HG02610 (cell line): ENCODE measurements around the gene TMEM229B.
"Not testable (repeated sequence)": the region's sequence is repeated elsewhere in the genome, so short reads cannot be mapped to it uniquely, and the experiment has no call there.

Experiments
- ATAC-seq: cut with Tn5 transposase; IDR thresholded peaks from one replicate; pipeline ENCODE4 v1.9.1; 2021; ENCODE audit warnings: mild to moderate bottlenecking, moderate library complexity; ENCODE audit not compliant: unreplicated experiment

TMEM229B gene

GRCh38 chr14:67459336-67459735 is 29.2 kb downstream of the TMEM229B start:
- no peak for ATAC-seq

DNA sequence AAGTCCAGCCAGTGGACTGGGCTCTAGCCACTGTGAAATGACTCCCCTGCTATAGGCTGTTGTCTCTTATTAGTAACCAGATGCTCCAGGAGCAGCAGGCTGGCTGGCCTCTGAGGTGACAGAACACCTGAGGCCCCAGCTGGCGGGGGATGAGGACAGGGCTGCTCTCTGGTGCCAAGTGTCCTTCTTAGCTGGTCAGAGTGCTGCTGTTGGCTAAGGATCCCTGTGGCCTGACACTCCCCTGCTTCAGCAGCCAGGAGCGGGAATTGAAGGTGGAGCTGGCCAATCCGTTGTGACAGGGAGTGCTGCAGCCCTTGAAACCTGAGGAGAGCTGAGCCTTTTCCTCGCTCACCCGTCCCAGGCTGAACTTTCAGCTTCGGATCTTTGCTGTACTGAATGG is 30.7 kb downstream of the TMEM229B start:
- no peak for ATAC-seq

DNA sequence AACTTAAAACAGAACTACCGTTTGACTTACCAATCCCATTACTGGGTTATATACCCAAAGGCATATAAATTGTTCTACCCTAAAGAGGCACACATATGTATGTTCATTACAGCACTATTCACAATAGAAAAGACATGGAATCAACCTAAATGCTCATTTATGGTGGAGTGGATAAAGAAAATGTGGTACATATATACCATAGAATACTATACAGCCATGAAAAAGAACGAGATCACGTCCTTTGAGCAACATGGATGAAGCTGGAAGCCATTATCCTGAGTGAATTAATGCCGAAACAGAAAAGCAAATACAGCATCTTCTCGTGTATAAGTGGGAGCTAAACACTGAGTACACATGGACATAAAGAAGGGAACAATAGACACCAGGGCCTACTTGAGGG is 31.8 kb downstream of the TMEM229B start:
- no peak for ATAC-seq

DNA sequence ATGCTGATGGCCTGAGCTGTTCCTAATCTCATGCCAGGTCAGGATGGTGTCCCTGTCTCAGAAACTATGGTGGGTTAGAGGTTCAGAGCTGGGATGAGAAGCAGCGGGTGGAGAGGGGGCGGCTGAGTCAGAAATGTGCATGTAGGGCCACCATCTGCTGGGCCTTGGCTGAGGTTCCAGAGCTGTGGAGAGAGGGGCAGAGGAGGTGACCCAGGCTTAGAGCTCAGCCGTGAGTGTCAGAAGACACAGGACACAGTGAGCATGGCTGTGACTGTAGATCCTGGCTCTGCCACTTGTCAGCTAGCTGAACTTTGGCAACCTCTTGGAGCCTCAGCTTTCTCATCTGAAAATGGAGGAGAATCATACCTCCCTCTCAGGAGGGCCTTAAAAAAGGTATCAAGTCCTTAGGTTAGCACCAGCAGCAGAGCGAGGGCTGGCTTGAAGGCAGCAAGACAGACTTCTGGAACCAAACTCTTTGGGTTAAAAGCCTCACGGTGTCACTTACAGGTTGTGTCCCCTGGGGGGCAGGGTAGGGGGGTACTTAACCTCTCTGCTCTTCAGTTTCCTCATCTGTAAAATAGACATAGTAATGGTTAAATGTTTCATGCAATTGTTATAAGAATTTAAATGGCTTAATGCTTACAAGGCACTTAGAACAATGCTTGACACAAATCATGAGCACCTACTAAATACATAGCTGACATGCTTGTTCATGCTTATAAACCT is 34.8 kb downstream of the TMEM229B start:
- no peak for ATAC-seq

DNA sequence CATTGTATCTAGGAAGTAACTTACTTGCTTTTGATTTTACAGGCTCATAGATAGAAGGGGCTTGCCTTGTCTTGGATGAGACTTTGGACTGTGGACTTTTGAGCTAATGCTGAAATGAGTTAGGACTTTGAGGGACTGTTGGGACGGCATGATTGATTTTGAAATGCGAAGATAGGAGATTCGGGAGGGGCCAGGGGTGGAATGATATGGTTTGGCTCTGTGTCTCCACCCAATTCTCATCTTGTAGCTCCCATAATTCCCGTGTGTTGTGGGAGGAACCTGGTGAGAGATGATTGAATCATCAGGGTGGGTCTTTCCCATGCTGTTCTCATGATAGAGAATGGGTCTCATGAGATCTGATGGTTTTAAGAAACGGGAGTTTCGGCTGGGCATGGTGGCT is 36.9 kb downstream of the TMEM229B start:
- ATAC-seq = not testable (repeated sequence)

- ATAC-seq = no peak
These were observed 39.4 kb downstream of the TMEM229B start for GRCh38 chr14:67449096-67449495.

DNA sequence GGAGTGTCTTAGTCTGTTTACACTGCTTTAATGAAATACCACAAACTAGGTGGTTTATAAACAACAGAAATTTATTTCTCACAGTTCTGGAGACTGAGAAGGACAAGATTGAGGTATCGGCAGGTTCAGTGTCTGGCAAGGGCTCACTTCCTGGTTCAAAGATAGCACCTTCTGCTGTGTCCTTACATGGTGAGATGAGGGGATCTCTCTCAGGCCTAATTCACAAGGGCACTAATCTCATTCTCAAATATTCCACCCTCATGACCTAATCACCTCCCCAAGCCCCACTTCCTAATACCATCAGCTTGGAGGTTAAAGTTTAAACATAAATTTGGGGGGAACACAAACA is 41.5 kb downstream of the TMEM229B start:
- ATAC-seq = no peak

DNA sequence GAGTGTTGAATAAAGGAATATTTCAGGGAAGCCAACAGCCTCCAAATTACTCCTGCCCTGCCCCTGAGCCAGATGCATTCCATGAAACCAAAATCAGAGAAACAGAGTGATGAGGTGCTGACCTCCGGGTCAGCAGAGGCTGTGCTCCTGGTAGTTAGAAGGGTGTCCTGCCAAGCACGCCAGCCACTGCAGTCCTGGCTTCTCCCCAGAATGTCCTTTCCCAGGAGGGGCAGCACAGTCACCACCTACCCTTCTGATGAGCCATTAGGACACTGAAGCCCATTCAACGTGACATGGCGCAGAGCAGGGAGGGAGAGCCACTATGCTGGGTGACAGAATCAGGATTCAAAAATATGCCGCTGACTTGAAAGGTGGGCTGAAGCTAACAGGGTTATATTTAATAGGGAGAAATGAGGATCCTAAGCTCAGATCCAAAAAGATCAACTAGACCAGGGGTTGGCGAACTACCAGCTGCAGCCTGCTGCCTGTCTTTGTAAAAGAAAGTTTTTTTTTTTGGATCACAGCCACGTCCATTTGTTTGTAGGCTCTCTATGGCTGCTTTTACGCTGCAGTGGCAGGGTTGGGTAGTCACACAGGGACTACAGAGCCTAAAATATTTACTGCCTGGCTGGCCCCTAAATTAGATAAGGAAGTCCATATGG is 42.0 kb downstream of the TMEM229B start:
- ATAC-seq = no peak

GRCh38 chr14:67444395-67444794 is 44.1 kb downstream of the TMEM229B start:
- no peak for ATAC-seq

- no peak for ATAC-seq
These were observed 46.2 kb downstream of the TMEM229B start for GRCh38 chr14:67442139-67442906.

- ATAC-seq = no peak
These were observed 46.8 kb downstream of the TMEM229B start for GRCh38 chr14:67441672-67442071.

DNA sequence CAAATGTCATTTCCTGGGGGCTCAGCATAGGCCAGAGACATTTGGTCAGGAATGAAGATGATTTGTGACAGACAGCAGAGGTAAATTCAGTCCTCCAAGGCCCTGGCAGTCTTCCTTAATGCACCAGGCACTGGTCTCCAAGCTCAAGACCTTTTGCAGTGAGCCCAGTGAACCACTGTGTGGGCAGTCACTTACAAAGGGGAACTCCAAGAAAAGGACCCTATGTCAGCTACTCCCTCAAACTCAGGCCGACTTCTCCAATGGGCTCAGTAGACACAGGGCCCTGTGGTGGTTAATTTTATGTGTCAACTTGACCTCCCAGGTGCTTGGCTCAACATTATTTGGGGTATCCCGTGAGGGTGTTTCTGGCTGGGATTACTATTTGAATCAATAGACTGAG is 47.3 kb downstream of the TMEM229B start:
- ATAC-seq = no peak

DNA sequence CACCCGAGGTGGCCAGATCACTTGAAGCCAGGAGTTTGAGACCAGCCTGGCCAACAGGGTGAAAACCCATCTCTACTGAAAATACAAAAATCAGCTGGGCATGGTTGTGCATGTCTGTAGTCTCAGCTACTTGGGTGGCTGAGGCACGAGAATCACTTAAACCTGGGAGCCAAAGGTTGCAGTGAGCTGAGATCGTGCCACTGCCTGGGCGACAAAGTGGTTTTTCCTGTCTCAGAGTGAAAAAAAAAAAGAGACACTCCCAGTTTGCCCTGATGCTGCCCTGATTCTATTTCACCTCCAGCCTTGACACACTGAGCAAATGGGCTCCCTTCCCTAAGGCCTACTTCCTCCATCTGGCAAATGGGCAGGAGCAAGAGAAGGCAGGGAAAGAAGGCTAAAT is 48.0 kb downstream of the TMEM229B start:
- no peak for ATAC-seq

- ATAC-seq = no peak
These were observed 49.6 kb downstream of the TMEM229B start for GRCh38 chr14:67438969-67439368.

GRCh38 chr14:67436006-67436866 is 52.3 kb downstream of the TMEM229B start:
- no peak for ATAC-seq

- no peak for ATAC-seq
These were observed 52.9 kb downstream of the TMEM229B start for GRCh38 chr14:67435603-67436002.

GRCh38 chr14:67432050-67432564 is 56.4 kb downstream of the TMEM229B start:
- no peak for ATAC-seq

DNA sequence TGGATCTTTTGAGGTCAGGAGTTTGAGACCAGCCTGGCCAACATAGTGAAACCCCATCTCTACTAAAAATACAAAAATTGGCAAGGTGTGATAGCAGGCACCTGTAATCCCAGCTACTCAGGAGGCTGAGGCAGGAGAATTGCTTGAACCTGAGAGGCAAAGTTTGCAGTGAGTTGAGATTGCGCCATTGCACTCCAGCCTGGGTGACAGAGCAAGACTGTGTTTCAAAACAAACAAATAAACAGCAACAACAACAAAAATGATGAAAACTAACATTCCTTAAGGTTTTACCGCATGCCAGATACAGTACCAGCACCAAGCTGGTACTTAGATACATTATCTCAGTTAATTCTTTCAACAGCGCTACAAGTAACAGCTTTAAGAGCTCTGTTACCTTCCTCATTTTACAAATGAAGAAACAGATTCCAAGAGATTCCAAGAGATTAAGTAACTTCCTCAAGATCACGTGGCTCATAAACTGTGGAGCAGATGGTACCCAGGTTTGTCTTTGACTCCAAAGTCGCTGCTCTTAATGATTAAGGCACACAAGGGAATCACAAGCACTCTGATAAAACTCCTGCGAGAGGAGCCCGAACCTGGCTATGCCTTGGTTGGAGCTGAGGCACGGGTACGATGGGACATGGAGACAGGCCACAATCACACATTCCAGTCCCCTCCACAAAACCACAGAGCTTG is 58.9 kb downstream of the TMEM229B start:
- ATAC-seq = no peak

- no peak for ATAC-seq
These were observed 60.0 kb downstream of the TMEM229B start for GRCh38 chr14:67428501-67429031.
